GM12891 (cell line): ENCODE results near the gene CDC42BPA.

ENCODE experiments used
- DNase-seq: peaks from one replicate; pipeline ENCODE4 v3.0.0; 2011; ENCODE audit warnings: low spot score; ENCODE audit not compliant: insufficient read length
- FAIRE-seq: peaks from 2 replicates; lab custom pipeline; 2011; peaks lifted over from hg19 to GRCh38; lab: Jason Lieb, UNC
- PAX5 ChIP-seq: IDR thresholded peaks from 2 replicates; pipeline ENCODE4 v1.6.1; 2011; ENCODE audit warnings: low read length, moderate library complexity, mild to moderate bottlenecking; ENCODE audit not compliant: insufficient read depth, severe bottlenecking
- POLR2A ChIP-seq: IDR thresholded peaks from 2 replicates; pipeline ENCODE4 v1.6.1; 2011; ENCODE audit warnings: low read depth, low read length, control low read depth
- POLR2AphosphoS5 ChIP-seq: IDR thresholded peaks from 2 replicates; pipeline ENCODE4 v1.6.1; 2011; ENCODE audit warnings: low read depth, low read length, control low read depth
- POU2F2 ChIP-seq: IDR thresholded peaks from 2 replicates; pipeline ENCODE4 v1.6.1; 2011; ENCODE audit warnings: low read depth, mild to moderate bottlenecking, control low read depth, low read length, moderate library complexity
- SPI1 ChIP-seq: IDR thresholded peaks from 2 replicates; pipeline ENCODE4 v1.6.1; 2011; ENCODE audit warnings: low read depth, low read length, control low read depth
- TAF1 ChIP-seq: IDR thresholded peaks from 2 replicates; pipeline ENCODE4 v1.6.1; 2011; ENCODE audit warnings: low read depth, low read length, control low read depth

The CDC42BPA gene

DNA sequence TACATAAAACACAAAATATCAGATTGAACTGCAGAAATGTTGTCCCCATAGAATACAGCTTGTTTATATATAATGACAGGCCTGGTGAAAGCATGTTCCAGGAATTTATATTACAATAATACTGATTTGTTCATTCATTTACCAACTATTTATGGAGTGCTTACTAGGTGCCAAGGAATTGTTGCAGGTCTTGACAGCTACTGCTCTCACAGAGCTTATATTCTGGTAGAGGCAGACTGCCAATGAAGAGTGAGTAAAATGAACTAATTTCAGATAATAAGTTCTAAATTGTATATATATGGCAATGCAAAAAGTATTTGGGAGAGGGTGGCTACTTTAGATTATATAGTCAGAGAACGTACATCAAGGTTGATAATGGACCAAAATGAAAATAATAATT, 226.2 kb downstream of the CDC42BPA start:
- DNase-seq (no peak), FAIRE-seq (no peak)
- no peak for TF ChIP-seq POLR2AphosphoS5
- TF ChIP-seq TAF1 = no peak
- TF ChIP-seq PAX5 = no peak
- TF ChIP-seq POU2F2 = no peak
- no peak for TF ChIP-seq SPI1
- no peak for TF ChIP-seq POLR2A

DNA sequence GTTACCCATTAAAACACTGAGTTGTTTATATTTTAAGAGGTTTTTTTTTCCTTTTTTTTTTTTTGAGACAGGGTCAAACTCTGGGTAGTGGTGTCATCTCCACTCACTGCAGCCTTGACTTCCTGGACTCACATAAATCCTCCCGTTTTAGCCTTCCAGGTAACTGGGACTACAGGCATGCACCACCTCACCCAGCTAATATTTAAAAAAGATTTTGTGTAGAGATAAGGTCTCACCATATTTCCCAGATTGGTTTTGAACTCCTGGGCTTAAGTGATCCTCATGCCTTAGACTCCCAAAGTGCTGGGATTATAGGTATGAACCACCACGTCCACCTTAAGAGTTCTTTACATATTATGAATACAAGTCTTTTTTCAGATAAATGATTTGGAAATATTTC, 231.7 kb downstream of the CDC42BPA start:
- DNase-seq (no peak), FAIRE-seq (no peak)
- TF ChIP-seq SPI1 (no peak), POLR2AphosphoS5 (no peak)

DNA sequence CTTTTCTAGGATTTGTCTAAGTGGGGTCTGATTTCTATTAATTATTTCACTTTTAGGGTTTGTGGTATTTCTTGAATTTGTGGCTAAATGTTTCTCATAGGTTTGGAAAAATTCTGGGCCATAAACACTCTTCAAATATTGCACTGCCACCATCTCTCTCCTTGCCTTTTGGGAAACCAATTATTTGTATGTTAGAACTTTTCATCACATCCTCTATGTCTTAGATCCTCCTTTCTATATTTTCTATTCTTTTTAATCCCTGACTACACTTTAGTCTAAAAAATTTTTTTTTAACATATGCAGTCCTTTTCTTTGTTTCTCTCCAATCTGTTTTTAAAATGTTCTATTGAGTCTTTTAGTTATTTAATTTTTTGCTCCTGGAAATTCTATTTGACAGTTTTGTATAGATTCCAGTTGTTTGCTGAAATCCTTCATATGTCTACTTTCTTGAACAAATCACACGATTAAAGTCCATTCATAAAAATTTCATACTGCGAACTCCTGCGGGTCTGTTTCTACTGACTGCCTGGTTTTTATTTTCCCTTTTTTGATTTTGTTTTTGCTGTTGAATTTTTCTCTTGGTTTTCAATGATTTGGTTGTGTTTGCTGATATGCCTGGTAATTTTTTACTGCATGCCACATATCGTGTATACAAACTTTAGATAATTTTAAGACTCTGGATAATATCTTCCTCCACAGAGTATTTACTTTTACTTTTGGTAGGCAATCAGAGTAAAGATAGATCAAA, 235.1 kb downstream of the CDC42BPA start:
- TF ChIP-seq POLR2AphosphoS5 (no peak), POU2F2 (no peak), TAF1 (no peak), PAX5 (no peak), SPI1 (no peak)
- FAIRE-seq = no peak

DNA sequence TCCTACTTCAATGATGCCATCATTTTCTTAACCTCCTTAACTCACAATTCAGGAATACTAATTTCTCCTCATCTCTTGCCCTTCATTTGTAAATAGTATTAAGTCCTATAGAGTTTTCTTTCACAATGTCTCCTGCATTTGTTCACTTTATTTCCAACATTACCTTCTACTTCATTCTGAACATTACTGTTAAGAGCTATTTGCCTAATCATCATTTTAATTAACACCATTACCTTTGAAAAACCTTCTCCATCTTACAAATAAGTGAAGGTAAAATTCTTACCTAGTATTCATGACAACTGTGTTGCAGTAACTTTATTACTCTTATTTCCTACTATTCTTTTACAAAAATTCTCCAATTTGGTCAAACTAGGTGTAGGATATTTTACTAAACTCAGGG, 240.5 kb downstream of the CDC42BPA start:
- TF ChIP-seq POLR2AphosphoS5 (no peak), TAF1 (no peak), POU2F2 (no peak), POLR2A (no peak), PAX5 (no peak), SPI1 (no peak)
- no peak for DNase-seq
- no peak for FAIRE-seq

More for the DNA sequence above, 235.1 kb downstream of the CDC42BPA start:
- DNase-seq = no peak

- TF ChIP-seq POU2F2 (no peak), SPI1 (no peak), POLR2AphosphoS5 (no peak), PAX5 (no peak), POLR2A (no peak), TAF1 (no peak)
- FAIRE-seq (no peak), DNase-seq (no peak)
Observed at GRCh38 chr1:227073786-227074185, 244.5 kb downstream of the CDC42BPA start.

- DNase-seq (no peak), FAIRE-seq (peak; percentile 28)
- TF ChIP-seq POLR2AphosphoS5 (no peak), PAX5 (no peak), POU2F2 (no peak), POLR2A (no peak), SPI1 (no peak)
Observed at GRCh38 chr1:227072991-227073390, 245.3 kb downstream of the CDC42BPA start.

- DNase-seq (no peak), FAIRE-seq (no peak)
- no peak for TF ChIP-seq SPI1
- TF ChIP-seq POLR2AphosphoS5 = no peak
- no peak for TF ChIP-seq POU2F2
Observed at GRCh38 chr1:227071895-227072587, 246.3 kb downstream of the CDC42BPA start.

DNA sequence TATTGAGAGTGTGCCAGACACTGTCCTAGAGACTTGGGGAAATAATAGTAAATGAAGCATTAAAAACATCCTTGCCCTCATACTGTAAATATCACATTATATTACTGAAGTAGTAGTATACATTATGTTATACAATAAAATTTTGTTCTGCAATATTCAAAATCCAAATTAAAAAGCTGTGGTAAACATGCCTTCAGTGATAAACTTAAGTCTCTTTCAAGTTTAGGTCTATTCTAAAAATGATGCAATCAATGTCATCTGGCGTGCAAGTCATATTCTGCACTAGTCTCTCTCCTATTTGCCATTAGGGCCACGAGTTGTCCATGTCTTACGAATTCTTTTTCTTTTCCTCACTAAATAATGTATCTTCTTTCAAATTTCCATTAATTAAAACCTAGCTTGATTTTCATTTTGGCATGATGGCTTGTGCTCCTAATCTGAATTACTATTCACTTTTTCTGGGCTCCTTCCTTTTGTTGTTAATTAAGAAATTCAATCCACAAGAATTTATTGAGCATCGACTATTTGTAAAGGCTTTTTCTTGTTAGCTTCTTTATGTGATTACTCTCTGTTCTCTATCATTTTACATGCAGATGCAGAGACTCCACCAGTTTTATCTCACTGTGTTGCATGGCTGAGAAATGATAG, 247.5 kb downstream of the CDC42BPA start:
- DNase-seq (no peak), FAIRE-seq (no peak)
- TF ChIP-seq SPI1 (no peak), POLR2AphosphoS5 (no peak)

GRCh38 chr1:227069490-227069889, 248.8 kb downstream of the CDC42BPA start:
- FAIRE-seq (no peak), DNase-seq (no peak)
- TF ChIP-seq SPI1 = no peak
- TF ChIP-seq POLR2AphosphoS5 = no peak
- TF ChIP-seq POLR2A = no peak
- TF ChIP-seq PAX5 = no peak
- no peak for TF ChIP-seq TAF1
- no peak for TF ChIP-seq POU2F2

DNA sequence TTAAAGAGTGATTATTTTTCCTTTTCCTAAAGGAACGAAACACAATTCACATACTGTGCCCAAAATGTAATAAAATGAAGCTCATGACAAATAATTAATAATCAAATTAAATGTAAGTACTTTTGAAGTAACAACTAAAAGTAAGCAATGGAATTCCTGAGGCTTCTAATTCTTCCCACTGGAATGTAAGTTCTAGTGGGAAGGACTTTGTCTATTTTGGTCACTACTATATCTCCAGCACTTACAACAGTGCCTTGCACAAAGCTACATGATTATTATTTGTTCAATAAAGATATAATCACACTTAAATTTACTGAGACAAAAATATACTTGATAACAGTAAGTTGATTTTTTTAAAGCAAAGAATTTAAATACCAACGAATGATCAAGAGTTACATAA, 249.4 kb downstream of the CDC42BPA start:
- TF ChIP-seq POLR2AphosphoS5 = no peak
- TF ChIP-seq POLR2A = no peak
- no peak for TF ChIP-seq POU2F2
- TF ChIP-seq SPI1 = no peak
- no peak for TF ChIP-seq TAF1
- no peak for TF ChIP-seq PAX5
- DNase-seq (no peak), FAIRE-seq (no peak)
